NCI-H1930 (cell line): ENCODE measurements around the gene FHAD1.
"Not testable (repeated sequence)": the region's sequence is repeated elsewhere in the genome, so short reads cannot be mapped to it uniquely, and the experiment has no call there.

Experiments
- DNase-seq, 2 experiments: peaks; one replicate each; lab custom pipeline; 2025; lab: John Stamatoyannopoulos, UW

FHAD1 gene

GRCh38 chr1:15418806-15419515 is 171.9 kb downstream of the FHAD1 start:
- DNase-seq, result no peak

GRCh38 chr1:15420853-15421465 is 173.9 kb downstream of the FHAD1 start:
- no peak for DNase-seq

GRCh38 chr1:15422871-15423270 is 175.8 kb downstream of the FHAD1 start:
- no peak for DNase-seq

- DNase-seq, result no peak
These were observed 176.5 kb downstream of the FHAD1 start for GRCh38 chr1:15423355-15424077.

- DNase-seq, result peak; percentile 23 to 48
These were observed 177.2 kb downstream of the FHAD1 start for GRCh38 chr1:15424146-15424667.

GRCh38 chr1:15424981-15425380 is 178.0 kb downstream of the FHAD1 start:
- DNase-seq, result no peak

GRCh38 chr1:15425521-15425920 is 178.5 kb downstream of the FHAD1 start:
- DNase-seq, result no peak

GRCh38 chr1:15425958-15426357 is 178.9 kb downstream of the FHAD1 start:
- DNase-seq, result no peak

- DNase-seq, result no peak
These were observed 179.7 kb downstream of the FHAD1 start for GRCh38 chr1:15426492-15427279.

- DNase-seq, result no peak
These were observed 180.2 kb downstream of the FHAD1 start for GRCh38 chr1:15427280-15427666.

GRCh38 chr1:15428252-15428651 is 181.2 kb downstream of the FHAD1 start:
- not testable (repeated sequence) for DNase-seq

- no peak for DNase-seq
These were observed 181.9 kb downstream of the FHAD1 start for GRCh38 chr1:15428815-15429435.

- no peak for DNase-seq
These were observed 182.7 kb downstream of the FHAD1 start for GRCh38 chr1:15429701-15430149.

GRCh38 chr1:15430787-15431570 is 184.0 kb downstream of the FHAD1 start:
- DNase-seq, result peak; percentile 9 to 11

- DNase-seq, result no peak
These were observed 184.5 kb downstream of the FHAD1 start for GRCh38 chr1:15431571-15431948.

GRCh38 chr1:15432324-15432723 is 185.3 kb downstream of the FHAD1 start:
- no peak for DNase-seq

GRCh38 chr1:15433471-15433870 is 186.4 kb downstream of the FHAD1 start:
- DNase-seq, result no peak

GRCh38 chr1:15434739-15435138 is 187.7 kb downstream of the FHAD1 start:
- not testable (repeated sequence) for DNase-seq

- no peak for DNase-seq
These were observed 188.4 kb downstream of the FHAD1 start for GRCh38 chr1:15435239-15436077.
